ENCODE measurements around the gene GLI1. TPM values are rescaled to one million over a fixed set of nuclear protein-coding genes. Genes with fewer than 3 reads are reported as not detected.
"Not testable (repeated sequence)": the region's sequence is repeated elsewhere in the genome, so short reads cannot be mapped to it uniquely, and the experiment has no call there.

Gene GLI1
- total and polyA plus RNA-seq, 8 donors: 1.9 to 38.3 (median 30.0) TPM

GRCh38 chr12:57515408-57515933 lies 55.9 kb downstream of the GLI1 start:
- H3K9me3 ChIP-seq: no peaks in the 10 kb centered on the region
- peaks cover 0 to 83% of the 10 kb centered on the region in 2 donors for H3K36me3 ChIP-seq
- H3K4me1 ChIP-seq: peaks cover 17 to 36% of the 10 kb centered on the region in 2 donors
- intact Hi-C loops (cut with DNase I): no loop called here
- no peak overlapping the region for H3K4me3 ChIP-seq
- ATAC-seq (no peak), DNase-seq (no peak)
- H3K27me3 ChIP-seq: no peaks in the 10 kb centered on the region
- TF ChIP-seq CTCF (IDR thresholded peaks at IDR 0.05): no peak
- no peak overlapping the region for H3K27ac ChIP-seq

- Histone ChIP-seq H3K36me3 (peaks cover 0 to 78% of the 10 kb centered on the region in 2 donors), H3K27ac (no peak overlapping the region), H3K9me3 (no peaks in the 10 kb centered on the region), H3K27me3 (no peaks in the 10 kb centered on the region), H3K4me1 (peaks cover 19 to 39% of the 10 kb centered on the region in 2 donors), H3K4me3 (no peak overlapping the region)
- no peak for TF ChIP-seq CTCF (IDR thresholded peaks at IDR 0.05)
- no peak for ATAC-seq
- DNase-seq: no peak
- intact Hi-C loops (cut with DNase I): no loop called here
Measured at GRCh38 chr12:57515934-57516541, 56.5 kb downstream of the GLI1 start.

- H3K4me1 ChIP-seq: peaks cover 26 to 45% of the 10 kb centered on the region in 2 donors
- DNase-seq (no peak), ATAC-seq (no peak)
- H3K36me3 ChIP-seq: peaks cover 0 to 71% of the 10 kb centered on the region in 2 donors
- no peak overlapping the region for H3K4me3 ChIP-seq
- TF ChIP-seq CTCF (IDR thresholded peaks at IDR 0.05): no peak
- intact Hi-C loops (cut with DNase I): no loop called here
- H3K9me3 ChIP-seq: no peaks in the 10 kb centered on the region
- no peaks in the 10 kb centered on the region for H3K27me3 ChIP-seq
- peak overlapping the region; percentile 26 to 28 for H3K27ac ChIP-seq
Measured at GRCh38 chr12:57516617-57517153, 57.1 kb downstream of the GLI1 start.

DNA sequence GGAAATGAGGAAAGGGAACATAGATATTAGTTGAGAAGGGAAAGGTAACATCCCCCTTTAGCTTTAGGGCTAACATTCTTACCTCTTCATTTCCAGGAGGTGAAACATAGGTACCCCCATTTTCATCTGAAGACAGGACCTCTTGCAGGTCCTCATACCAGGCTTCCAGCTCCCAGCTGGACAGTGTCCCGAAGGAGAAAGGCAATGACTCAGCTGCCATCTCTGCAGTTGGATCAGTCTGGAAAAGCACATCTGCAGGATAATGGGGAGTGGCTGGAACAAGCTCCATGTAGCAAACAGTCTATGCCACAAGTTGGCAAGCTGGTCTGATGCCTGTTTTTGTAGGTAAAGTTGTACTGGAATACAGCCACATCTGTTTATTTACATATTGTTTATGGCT lies 57.6 kb downstream of the GLI1 start:
- Histone ChIP-seq H3K36me3 (peaks cover 0 to 66% of the 10 kb centered on the region in 2 donors), H3K27me3 (no peaks in the 10 kb centered on the region), H3K9me3 (no peaks in the 10 kb centered on the region), H3K4me3 (no peak overlapping the region), H3K4me1 (peaks cover 29 to 50% of the 10 kb centered on the region in 2 donors), H3K27ac (peak overlapping the region in 1 of 2 donors; percentile 26)
- intact Hi-C loops (cut with DNase I): no loop called here
- TF ChIP-seq CTCF (IDR thresholded peaks at IDR 0.05): no peak
- no peak for ATAC-seq
- DNase-seq: no peak

DNA sequence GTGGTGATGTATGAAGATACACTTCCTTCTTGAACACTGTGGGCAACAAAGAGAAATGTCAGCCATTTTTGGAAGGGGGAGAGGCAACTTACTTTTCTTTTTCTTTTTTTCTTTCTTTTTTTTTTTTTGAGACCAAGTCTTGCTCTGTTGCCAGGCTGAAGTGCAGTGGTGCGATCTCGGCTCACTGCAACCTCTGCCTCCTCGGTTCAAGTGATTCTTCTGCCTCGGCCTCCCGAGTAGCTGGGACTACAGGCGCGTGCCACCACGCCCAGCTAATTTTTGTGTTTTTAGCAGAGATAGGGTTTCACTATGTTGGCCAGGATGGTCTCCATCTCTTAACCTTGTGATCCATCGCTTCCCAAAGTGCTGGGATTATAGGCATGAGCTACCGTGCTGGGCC lies 58.1 kb downstream of the GLI1 start:
- intact Hi-C loops (cut with DNase I); ATAC-seq; H3K27me3 ChIP-seq; DNase-seq; H3K9me3 ChIP-seq; H3K27ac ChIP-seq: not testable (repeated sequence)
- peaks cover 29 to 51% of the 10 kb centered on the region in 2 donors for H3K4me1 ChIP-seq
- peaks cover 0 to 61% of the 10 kb centered on the region in 2 donors for H3K36me3 ChIP-seq
- H3K4me3 ChIP-seq: peak overlapping the region in 1 of 2 donors; percentile 95

All from left lung (tissue), 10 donors.